ENCODE measurements around the gene KCNAB1.

DNA sequence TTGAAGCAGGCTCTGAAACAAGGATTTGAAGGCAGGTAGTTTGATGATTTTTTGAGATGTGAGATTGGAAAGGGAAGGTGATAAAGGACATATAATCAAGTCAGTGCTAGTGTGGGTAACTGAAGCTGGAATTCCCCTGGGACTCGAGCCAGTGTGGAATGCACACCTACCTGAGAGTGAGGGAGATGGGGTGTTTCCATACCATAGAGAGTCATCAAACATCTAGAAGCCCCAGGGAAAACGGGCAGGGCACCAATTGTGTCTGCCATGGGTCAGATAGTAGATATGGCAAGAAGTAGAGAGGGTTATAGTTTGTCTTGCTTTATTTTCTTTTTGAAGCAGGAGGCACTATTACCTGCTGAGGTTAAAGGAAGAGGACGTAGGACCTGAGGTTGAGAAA is 314.5 kb downstream of the KCNAB1 start:
- TF ChIP-seq, protein P1, sequence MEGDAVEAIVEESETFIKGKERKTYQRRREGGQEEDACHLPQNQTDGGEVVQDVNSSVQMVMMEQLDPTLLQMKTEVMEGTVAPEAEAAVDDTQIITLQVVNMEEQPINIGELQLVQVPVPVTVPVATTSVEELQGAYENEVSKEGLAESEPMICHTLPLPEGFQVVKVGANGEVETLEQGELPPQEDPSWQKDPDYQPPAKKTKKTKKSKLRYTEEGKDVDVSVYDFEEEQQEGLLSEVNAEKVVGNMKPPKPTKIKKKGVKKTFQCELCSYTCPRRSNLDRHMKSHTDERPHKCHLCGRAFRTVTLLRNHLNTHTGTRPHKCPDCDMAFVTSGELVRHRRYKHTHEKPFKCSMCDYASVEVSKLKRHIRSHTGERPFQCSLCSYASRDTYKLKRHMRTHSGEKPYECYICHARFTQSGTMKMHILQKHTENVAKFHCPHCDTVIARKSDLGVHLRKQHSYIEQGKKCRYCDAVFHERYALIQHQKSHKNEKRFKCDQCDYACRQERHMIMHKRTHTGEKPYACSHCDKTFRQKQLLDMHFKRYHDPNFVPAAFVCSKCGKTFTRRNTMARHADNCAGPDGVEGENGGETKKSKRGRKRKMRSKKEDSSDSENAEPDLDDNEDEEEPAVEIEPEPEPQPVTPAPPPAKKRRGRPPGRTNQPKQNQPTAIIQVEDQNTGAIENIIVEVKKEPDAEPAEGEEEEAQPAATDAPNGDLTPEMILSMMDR (IDR thresholded peaks at IDR 0.05; ENCODE audit: low read length), result no peak
- TF ChIP-seq EZH2 (optimal IDR thresholded peaks at IDR 0.05; ENCODE audit: low read depth, low read length), result no peak
